CD14-positive monocyte (primary cell): ENCODE measurements around the gene THUMPD2. TPM values are rescaled to one million over a fixed set of nuclear protein-coding genes. Genes with fewer than 3 reads are reported as not detected.

Source experiments
- DNase-seq, 3 donors: peaks; one replicate each; pipeline ENCODE4 v3.0.0-alpha.2; 2011 to 2022
- H2AFZ ChIP-seq: 2 replicates; pipeline ENCODE4 v1.6.0; 2012; ENCODE audit warnings: mild to moderate bottlenecking, low read depth, low read length, inconsistent platforms; ENCODE audit not compliant: insufficient read depth, poor library complexity, severe bottlenecking
- H3K27ac ChIP-seq, 2 donors: 1 replicate in 1 of 2; 2 replicates in 1 of 2; pipeline ENCODE4 v1.5.1; 2012 to 2013; ENCODE audit warnings: low read length in 2 of 2, control low read depth in 1 of 2, inconsistent platforms in 1 of 2, low read depth in 1 of 2, mild to moderate bottlenecking in 1 of 2
- H3K27me3 ChIP-seq, 2 donors: one replicate each; pipeline versions ENCODE4 v1.6.0 to v1.6.1; 2011 to 2013; ENCODE audit warnings: low read length in 2 of 2; ENCODE audit not compliant: control insufficient read depth in 2 of 2, insufficient read depth in 2 of 2
- H3K36me3 ChIP-seq, 2 donors: replicated peaks in 1 of 2; 1 replicate in 1 of 2; 2 replicates in 1 of 2; pipeline versions ENCODE4 v1.5.1 to v1.6.1; 2012 to 2013; ENCODE audit warnings: low read length in 2 of 2, control low read depth in 1 of 2, inconsistent platforms in 1 of 2, mild to moderate bottlenecking in 1 of 2; ENCODE audit not compliant: insufficient read depth in 2 of 2, control insufficient read depth in 1 of 2
- H3K4me1 ChIP-seq, 2 donors: 1 replicate in 1 of 2; 2 replicates in 1 of 2; pipeline versions ENCODE4 v1.5.1 to v1.6.1; 2012 to 2013; ENCODE audit warnings: low read length in 2 of 2, control low read depth in 1 of 2, inconsistent platforms in 1 of 2, mild to moderate bottlenecking in 1 of 2, moderate library complexity in 1 of 2; ENCODE audit not compliant: insufficient read depth in 2 of 2, control insufficient read depth in 1 of 2
- H3K4me2 ChIP-seq: replicated peaks from 2 replicates; pipeline ENCODE3; 2012; ENCODE audit warnings: low read length, moderate library complexity, mild to moderate bottlenecking; ENCODE audit not compliant: poor library complexity, severe bottlenecking; ENCODE audit errors: extremely low read depth
- H3K4me3 ChIP-seq, 3 experiments: fragments of 200-600 bp in 1 of 3; sonication (generic) in 1 of 3; replicated peaks in 1 of 3; 1 replicate in 2 of 3; 2 replicates in 1 of 3; pipeline ENCODE4 v1.5.1; 2011 to 2013; ENCODE audit warnings: low read length in 3 of 3, mild to moderate bottlenecking in 3 of 3, control low read depth in 2 of 3, low read depth in 2 of 3, inconsistent platforms in 1 of 3, moderate library complexity in 1 of 3
- H3K79me2 ChIP-seq: 2 replicates; pipeline ENCODE4 v1.6.0; 2012; ENCODE audit warnings: mild to moderate bottlenecking, control low read depth, inconsistent platforms, low read length, moderate library complexity; ENCODE audit not compliant: insufficient read depth
- H3K9ac ChIP-seq: 2 replicates; pipeline ENCODE4 v1.6.0; 2017; ENCODE audit warnings: low read length, mild to moderate bottlenecking; ENCODE audit not compliant: insufficient read depth, poor library complexity, severe bottlenecking
- H3K9me3 ChIP-seq, 2 donors: replicated peaks in 1 of 2; 1 replicate in 1 of 2; 2 replicates in 1 of 2; pipeline versions ENCODE4 v1.5.1 to v1.6.1; 2012 to 2013; ENCODE audit warnings: low read length in 2 of 2, control low read depth in 1 of 2; ENCODE audit not compliant: control insufficient read depth in 1 of 2, insufficient read depth in 1 of 2
- H4K20me1 ChIP-seq: 2 replicates; pipeline ENCODE4 v1.6.0; 2012; ENCODE audit warnings: mild to moderate bottlenecking, low read length, control low read depth, moderate library complexity; ENCODE audit not compliant: insufficient read depth
- H3K27ac Mint-ChIP-seq, 7 donors: one replicate each; pipeline ENCODE4 v1.8.0; 2020; ENCODE audit warnings: mild to moderate bottlenecking in 7 of 7, mixed read lengths in 7 of 7, moderate library complexity in 6 of 7, inconsistent platforms in 2 of 7
- H3K27me3 Mint-ChIP-seq, 3 donors: one replicate each; pipeline ENCODE4 v1.8.0; 2021 to 2022; ENCODE audit warnings: low read depth in 3 of 3, mild to moderate bottlenecking in 3 of 3, mixed read lengths in 3 of 3, moderate library complexity in 3 of 3, inconsistent platforms in 1 of 3
- H3K36me3 Mint-ChIP-seq, 2 donors: one replicate each; pipeline ENCODE4 v1.8.0; 2020; ENCODE audit warnings: mixed read lengths in 2 of 2, inconsistent platforms in 1 of 2, mild to moderate bottlenecking in 1 of 2
- H3K4me1 Mint-ChIP-seq: one replicate; pipeline ENCODE4 v1.8.0; 2020; ENCODE audit warnings: mild to moderate bottlenecking, mixed read lengths
- H3K4me3 Mint-ChIP-seq, 2 donors: one replicate each; pipeline ENCODE4 v1.8.0; 2020; ENCODE audit warnings: mild to moderate bottlenecking in 2 of 2, mixed read lengths in 2 of 2, moderate library complexity in 1 of 2
- H3K9me3 Mint-ChIP-seq, 7 donors: one replicate each; pipeline ENCODE4 v1.8.0; 2020 to 2022; ENCODE audit warnings: mixed read lengths in 7 of 7, mild to moderate bottlenecking in 6 of 7, moderate library complexity in 6 of 7, inconsistent platforms in 2 of 7
- WGBS: methylation state at CpG from one replicate; pipeline ENCODE4 v1.1.5; 2013; ENCODE audit warnings: missing lambda C conversion rate; ENCODE audit not compliant: insufficient coverage; 5-methylcytosine and 5-hydroxymethylcytosine counted together
- intact Hi-C, 2 donors: fragments of 100-400 bp; cut with micrococcal nuclease; formaldehyde crosslinking; loops; one replicate each; pipeline versions ENCODE4 v1.15.0 to v1.15.1; 2023
- polyA plus RNA-seq, 3 donors: library from polyadenylated mRNA; depleted of rRNA in 1 of 3; unstranded in 2 of 3; stranded (reverse) in 1 of 3; fragments of 300-500 nt in 2 of 3; fragments of >200 nt in 1 of 3; fragmentation: Illumina TruSeq in 2 of 3; gene quantifications; 1 replicate in 2 of 3; 2 replicates in 1 of 3; pipeline ENCODE4 v1.2.3, GENCODE V29; 2012 to 2021
- TF ChIP-seq, protein P1 (sequence below): fragments of 200-600 bp; IDR thresholded peaks from one replicate; pipeline ENCODE4 v1.8.0; 2022; ENCODE audit warnings: antibody characterized with exemption, mild to moderate bottlenecking

The THUMPD2 gene
- polyA plus RNA-seq, 3 donors, result 2.8 to 5.9 (median 4.2) TPM

- Mint-ChIP-seq H3K36me3 (no peaks in the 10 kb centered on the region), H3K4me1 (no peaks in the 10 kb centered on the region), H3K27me3 (no peaks in the 10 kb centered on the region), H3K9me3 (peaks cover 6 to 25% (median 13%) of the 10 kb centered on the region in 7 donors), H3K4me3 (no peak overlapping the region), H3K27ac (no peak overlapping the region)
- Histone ChIP-seq H3K4me1 (no peaks in the 10 kb centered on the region), H2AFZ (no peak overlapping the region), H3K4me3 (no peak overlapping the region), H3K9me3 (peaks cover 0 to 17% of the 10 kb centered on the region in 2 donors), H3K27ac (no peak overlapping the region), H4K20me1 (no peaks in the 10 kb centered on the region), H3K27me3 (no peaks in the 10 kb centered on the region), H3K9ac (no peak overlapping the region), H3K79me2 (no peaks in the 10 kb centered on the region), H3K4me2 (no peak overlapping the region), H3K36me3 (no peaks in the 10 kb centered on the region)
- 94% methylated on average over 4 of the region's 8 CpGs for WGBS
- intact Hi-C loops, result no loop called here
- DNase-seq, result no peak
- TF ChIP-seq, protein P1, sequence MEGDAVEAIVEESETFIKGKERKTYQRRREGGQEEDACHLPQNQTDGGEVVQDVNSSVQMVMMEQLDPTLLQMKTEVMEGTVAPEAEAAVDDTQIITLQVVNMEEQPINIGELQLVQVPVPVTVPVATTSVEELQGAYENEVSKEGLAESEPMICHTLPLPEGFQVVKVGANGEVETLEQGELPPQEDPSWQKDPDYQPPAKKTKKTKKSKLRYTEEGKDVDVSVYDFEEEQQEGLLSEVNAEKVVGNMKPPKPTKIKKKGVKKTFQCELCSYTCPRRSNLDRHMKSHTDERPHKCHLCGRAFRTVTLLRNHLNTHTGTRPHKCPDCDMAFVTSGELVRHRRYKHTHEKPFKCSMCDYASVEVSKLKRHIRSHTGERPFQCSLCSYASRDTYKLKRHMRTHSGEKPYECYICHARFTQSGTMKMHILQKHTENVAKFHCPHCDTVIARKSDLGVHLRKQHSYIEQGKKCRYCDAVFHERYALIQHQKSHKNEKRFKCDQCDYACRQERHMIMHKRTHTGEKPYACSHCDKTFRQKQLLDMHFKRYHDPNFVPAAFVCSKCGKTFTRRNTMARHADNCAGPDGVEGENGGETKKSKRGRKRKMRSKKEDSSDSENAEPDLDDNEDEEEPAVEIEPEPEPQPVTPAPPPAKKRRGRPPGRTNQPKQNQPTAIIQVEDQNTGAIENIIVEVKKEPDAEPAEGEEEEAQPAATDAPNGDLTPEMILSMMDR, result no peak
These were observed 37.8 kb upstream of the THUMPD2 start for GRCh38 chr2:39816845-39817244.

DNA sequence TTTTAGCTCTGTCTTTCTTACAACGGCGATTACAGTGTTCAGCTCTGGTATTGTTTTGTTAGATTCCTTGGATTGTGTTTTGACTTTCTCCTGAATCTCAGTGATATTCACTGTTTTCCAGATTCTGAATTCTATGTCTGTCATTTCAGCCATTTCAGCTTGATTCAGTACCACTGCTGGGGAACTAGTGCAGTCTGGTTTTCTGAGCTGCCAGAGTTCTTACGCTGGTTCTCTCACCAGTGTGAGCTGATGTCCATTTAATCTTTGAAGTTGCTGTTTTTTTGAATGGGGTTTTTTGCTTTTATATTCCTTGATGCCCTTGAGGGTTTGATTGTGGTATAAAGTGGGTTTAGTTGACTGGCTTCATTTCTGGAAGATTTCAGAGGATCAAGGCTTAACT lies 37.4 kb upstream of the THUMPD2 start:
- TF ChIP-seq, protein P1, result no peak
- no peak overlapping the region for H3K27ac Mint-ChIP-seq

More for the DNA sequence above, 37.4 kb upstream of the THUMPD2 start:
- Histone ChIP-seq H3K9ac (no peak overlapping the region), H2AFZ (no peak overlapping the region), H3K4me1 (no peaks in the 10 kb centered on the region), H3K4me2 (no peak overlapping the region), H3K9me3 (peaks cover 0 to 17% of the 10 kb centered on the region in 2 donors), H4K20me1 (no peaks in the 10 kb centered on the region), H3K4me3 (no peak overlapping the region), H3K79me2 (no peaks in the 10 kb centered on the region), H3K27me3 (no peaks in the 10 kb centered on the region), H3K36me3 (no peaks in the 10 kb centered on the region), H3K27ac (no peak overlapping the region)
- H3K4me3 Mint-ChIP-seq, result no peak overlapping the region
- intact Hi-C loops, result no loop called here
- H3K27me3 Mint-ChIP-seq, result no peaks in the 10 kb centered on the region
- peaks cover 6 to 25% (median 14%) of the 10 kb centered on the region in 7 donors for H3K9me3 Mint-ChIP-seq
- H3K4me1 Mint-ChIP-seq, result no peaks in the 10 kb centered on the region
- WGBS, result 100% methylated on average over 3 of the region's 3 CpGs
- H3K36me3 Mint-ChIP-seq, result no peaks in the 10 kb centered on the region
- no peak for DNase-seq
